Endodermal cell (in vitro differentiated cells): ENCODE measurements around the gene MAN2A2. TPM values are rescaled to one million over a fixed set of nuclear protein-coding genes. Genes with fewer than 3 reads are reported as not detected.

Experiments used
- DNase-seq: peaks from one replicate; pipeline ENCODE4 v3.0.0-alpha.2; 2017
- H3K27ac ChIP-seq: 2 replicates; pipeline ENCODE4 v1.5.1; 2013; ENCODE audit warnings: mild to moderate bottlenecking, low read depth, low read length, moderate library complexity
- H3K27me3 ChIP-seq: 2 replicates; pipeline ENCODE4 v1.6.1; 2013; ENCODE audit warnings: mild to moderate bottlenecking, low read length, moderate library complexity; ENCODE audit not compliant: insufficient read depth, control insufficient read depth, poor library complexity, severe bottlenecking
- H3K36me3 ChIP-seq: 2 replicates; pipeline ENCODE4 v1.7.0; 2013; ENCODE audit warnings: mild to moderate bottlenecking, low read length, moderate library complexity; ENCODE audit not compliant: control insufficient read depth, insufficient read depth
- H3K4me1 ChIP-seq: one replicate; pipeline ENCODE4 v1.7.0; 2013; ENCODE audit warnings: low read length; ENCODE audit not compliant: control insufficient read depth, insufficient read depth
- H3K4me3 ChIP-seq: 2 replicates; pipeline ENCODE4 v1.5.1; 2013; ENCODE audit warnings: mild to moderate bottlenecking, low read length, moderate library complexity
- H3K9ac ChIP-seq: 2 replicates; pipeline ENCODE4 v1.6.1; 2013; ENCODE audit warnings: mild to moderate bottlenecking, low read length, moderate library complexity; ENCODE audit not compliant: poor library complexity, severe bottlenecking; ENCODE audit errors: extremely low read depth
- H3K9me3 ChIP-seq: 2 replicates; pipeline ENCODE4 v1.6.1; 2013; ENCODE audit warnings: mild to moderate bottlenecking, low read length, moderate library complexity; ENCODE audit not compliant: control insufficient read depth
- H3K27ac Mint-ChIP-seq: 2 replicates; pipeline ENCODE4 v1.8.0; 2020; ENCODE audit warnings: mixed read lengths
- H3K27me3 Mint-ChIP-seq: 2 replicates; pipeline ENCODE4 v1.8.0; 2021; ENCODE audit warnings: mild to moderate bottlenecking, mixed read lengths; ENCODE audit not compliant: insufficient read depth
- H3K36me3 Mint-ChIP-seq: 2 replicates; pipeline ENCODE4 v1.8.0; 2020; ENCODE audit warnings: low read depth, mixed read lengths
- H3K4me1 Mint-ChIP-seq: 2 replicates; pipeline ENCODE4 v1.8.0; 2020; ENCODE audit warnings: mixed read lengths
- H3K4me3 Mint-ChIP-seq: 2 replicates; pipeline ENCODE4 v1.8.0; 2020; ENCODE audit warnings: mild to moderate bottlenecking, moderate library complexity, mixed read lengths
- H3K9me3 Mint-ChIP-seq: 2 replicates; pipeline ENCODE4 v1.8.0; 2020; ENCODE audit warnings: mild to moderate bottlenecking, mixed read lengths
- CTCF ChIP-seq: fragments of 200-600 bp; sonication (generic); conservative IDR thresholded peaks from 2 replicates; pipeline ENCODE4 v1.5.0; 2021; ENCODE audit warnings: antibody characterized with exemption, mild to moderate bottlenecking
- WGBS, 2 experiments: methylation state at CpG; one replicate each; pipeline versions ENCODE4 v1.1.5 to v1.1.7; 2013; ENCODE audit warnings: missing lambda C conversion rate in 2 of 2, mixed read lengths in 1 of 2; ENCODE audit not compliant: insufficient coverage in 1 of 2, insufficient read length in 1 of 2; 5-methylcytosine and 5-hydroxymethylcytosine counted together
- total RNA-seq, 2 donors: library from RNA; stranded (reverse); fragmentation: NEBNext Ultra II Directional in 1 of 2; extraction: Animal tissue kit (Norgen Biotek cat#: 25700) in 1 of 2; gene quantifications; 2 replicates in 1 of 2; 3 replicates in 1 of 2; pipeline ENCODE4 v1.2.1, GENCODE V29; 2021

The MAN2A2 gene
- total RNA-seq, 2 donors from 2014 or later: 41.0 to 62.9 TPM

- Histone ChIP-seq H3K27me3 (peaks cover 3% of the 10 kb centered on the region), H3K36me3 (peaks cover 55% of the 10 kb centered on the region), H3K4me1 (no peaks in the 10 kb centered on the region), H3K9ac (no peak overlapping the region), H3K4me3 (no peak overlapping the region), H3K27ac (no peak overlapping the region), H3K9me3 (no peaks in the 10 kb centered on the region)
- 87 to 96% methylated on average over 3 to 5 of the region's 5 CpGs for WGBS, 2 experiments
- Mint-ChIP-seq H3K4me1 (peaks cover 12% of the 10 kb centered on the region), H3K27ac (no peak overlapping the region), H3K36me3 (peaks cover 45% of the 10 kb centered on the region), H3K27me3 (peaks cover 4% of the 10 kb centered on the region), H3K9me3 (no peaks in the 10 kb centered on the region), H3K4me3 (no peak overlapping the region)
- DNase-seq: no peak
- TF ChIP-seq CTCF: no peak
Measured at GRCh38 chr15:90938261-90938660, 35.2 kb downstream of the MAN2A2 start.

- H3K9me3 ChIP-seq: no peaks in the 10 kb centered on the region
- no peak for TF ChIP-seq CTCF
- peaks cover 7% of the 10 kb centered on the region for H3K4me1 Mint-ChIP-seq
- no peaks in the 10 kb centered on the region for H3K27me3 ChIP-seq
- DNase-seq: no peak
- H3K4me1 ChIP-seq: no peaks in the 10 kb centered on the region
- H3K27ac ChIP-seq: no peak overlapping the region
- WGBS, 2 experiments: 92 to 94% methylated on average over 7 of the region's 7 CpGs
- peaks cover 53% of the 10 kb centered on the region for H3K36me3 Mint-ChIP-seq
- no peak overlapping the region for H3K4me3 Mint-ChIP-seq
- no peaks in the 10 kb centered on the region for H3K27me3 Mint-ChIP-seq
- no peak overlapping the region for H3K27ac Mint-ChIP-seq
- H3K36me3 ChIP-seq: peaks cover 66% of the 10 kb centered on the region
- H3K9me3 Mint-ChIP-seq: no peaks in the 10 kb centered on the region
- H3K9ac ChIP-seq: no peak overlapping the region
- H3K4me3 ChIP-seq: no peak overlapping the region
Measured at GRCh38 chr15:90939756-90940155, 36.7 kb downstream of the MAN2A2 start.

GRCh38 chr15:90941038-90941437, 37.9 kb downstream of the MAN2A2 start:
- H3K4me3 Mint-ChIP-seq: no peak overlapping the region
- H3K27me3 Mint-ChIP-seq: no peaks in the 10 kb centered on the region
- peaks cover 71% of the 10 kb centered on the region for H3K36me3 ChIP-seq
- peaks cover 58% of the 10 kb centered on the region for H3K36me3 Mint-ChIP-seq
- H3K9ac ChIP-seq: no peak overlapping the region
- H3K4me1 ChIP-seq: no peaks in the 10 kb centered on the region
- no peak for TF ChIP-seq CTCF
- no peak overlapping the region for H3K27ac Mint-ChIP-seq
- no peak overlapping the region for H3K27ac ChIP-seq
- H3K4me1 Mint-ChIP-seq: peaks cover 5% of the 10 kb centered on the region
- 85 to 96% methylated on average over 4 of the region's 4 CpGs for WGBS, 2 experiments
- no peak for DNase-seq
- no peak overlapping the region for H3K4me3 ChIP-seq
- H3K27me3 ChIP-seq: no peaks in the 10 kb centered on the region
- H3K9me3 ChIP-seq: no peaks in the 10 kb centered on the region
- H3K9me3 Mint-ChIP-seq: no peaks in the 10 kb centered on the region
